PC-9 (cell line): ENCODE measurements around the gene GARNL3. TPM values are rescaled to one million over a fixed set of nuclear protein-coding genes. Genes with fewer than 3 reads are reported as not detected.

ENCODE experiments used
- BruUV-seq: library from RNA; stranded (reverse); fragments of 400-500 nt; replicated peaks from 2 replicates; lab custom pipeline; 2021; lab: Mats Ljungman, UMichigan
- CTCF ChIA-PET: fragments of 300-600 bp; sonication (Branson Sonifier 250); formaldehyde crosslinking; loops from one replicate; lab custom pipeline; 2022; ENCODE audit warnings: antibody characterized with exemption; lab: Charles Lee
- POLR2A ChIA-PET: fragments of 300-600 bp; sonication (Branson Sonifier 250); formaldehyde crosslinking; loops from one replicate; lab custom pipeline; 2022; ENCODE audit warnings: antibody characterized with exemption; ENCODE audit not compliant: unreplicated experiment; lab: Charles Lee
- DNase-seq, 2 experiments: peaks; one replicate each; pipeline versions ENCODE4 v3.0.0 to v3.0.0-alpha.2; 2015 to 2022; ENCODE audit warnings: mixed read lengths in 1 of 2
- H2AFZ ChIP-seq: fragments of 200-600 bp; sonication (generic); 2 replicates; pipeline ENCODE4 v1.8.1; 2017; ENCODE audit warnings: antibody characterized with exemption
- H3F3A ChIP-seq: fragments of 200-600 bp; sonication (generic); 2 replicates; pipeline ENCODE4 v1.8.1; 2017; ENCODE audit warnings: antibody characterized with exemption, mild to moderate bottlenecking, low read depth; ENCODE audit not compliant: insufficient read depth
- H3K27ac ChIP-seq: fragments of 200-600 bp; sonication (generic); 2 replicates; pipeline ENCODE4 v1.6.1; 2016; ENCODE audit warnings: mixed run types
- H3K27me3 ChIP-seq: fragments of 200-600 bp; sonication (generic); 2 replicates; pipeline ENCODE4 v1.6.1; 2016; ENCODE audit warnings: low read depth, mixed run types; ENCODE audit not compliant: insufficient read depth
- H3K36me3 ChIP-seq: fragments of 200-600 bp; sonication (generic); 2 replicates; pipeline ENCODE4 v1.6.1; 2016; ENCODE audit warnings: low read depth, mixed run types
- H3K4me1 ChIP-seq: fragments of 200-600 bp; sonication (generic); replicated peaks from 2 replicates; pipeline ENCODE4 v1.6.1; 2016; ENCODE audit warnings: mixed run types; ENCODE audit not compliant: insufficient read depth
- H3K4me2 ChIP-seq: fragments of 200-600 bp; sonication (generic); 2 replicates; pipeline ENCODE4 v1.6.1; 2017; ENCODE audit warnings: mixed run types
- H3K4me3 ChIP-seq: fragments of 200-600 bp; sonication (generic); 2 replicates; pipeline ENCODE4 v1.6.1; 2016; ENCODE audit warnings: mixed run types
- H3K79me2 ChIP-seq: fragments of 200-600 bp; sonication (generic); 2 replicates; pipeline ENCODE4 v1.6.1; 2017; ENCODE audit warnings: low read depth, mixed run types
- H3K9me2 ChIP-seq: fragments of 200-600 bp; sonication (generic); 2 replicates; pipeline ENCODE4 v1.8.1; 2017; ENCODE audit warnings: mild to moderate bottlenecking; ENCODE audit not compliant: insufficient read depth
- H3K9me3 ChIP-seq: fragments of 200-600 bp; sonication (generic); 2 replicates; pipeline ENCODE4 v1.8.1; 2016; ENCODE audit warnings: low read depth; ENCODE audit not compliant: insufficient read depth
- H4K20me1 ChIP-seq: fragments of 200-600 bp; sonication (generic); 2 replicates; pipeline ENCODE4 v1.8.1; 2017; ENCODE audit not compliant: insufficient read depth
- CTCF ChIP-seq: fragments of 200-600 bp; sonication (generic); conservative IDR thresholded peaks from 2 replicates; pipeline ENCODE4 v1.6.1; 2017; ENCODE audit warnings: mixed run types, antibody characterized with exemption, mild to moderate bottlenecking, moderate library complexity
- EZH2 ChIP-seq: fragments of 200-600 bp; sonication (generic); IDR thresholded peaks from 2 replicates; pipeline ENCODE4 v1.8.0; 2017; ENCODE audit warnings: antibody characterized with exemption, low read depth
- intact Hi-C: fragments of 100-400 bp; cut with micrococcal nuclease; formaldehyde crosslinking; loops from one replicate; pipeline ENCODE4 v1.10.0; 2022; ENCODE audit not compliant: unreplicated experiment
- total RNA-seq: library from RNA; stranded (reverse); gene quantifications from 2 replicates; pipeline ENCODE4 v1.2.3, GENCODE V29; 2021

GARNL3 gene
- total RNA-seq, 1 experiment from 2014 or later = 10.8 TPM

- no peak overlapping the region for H3K4me3 ChIP-seq
- H3K27ac ChIP-seq = no peak overlapping the region
- no peak overlapping the region for H2AFZ ChIP-seq
- no peak for DNase-seq
- H3K4me1 ChIP-seq = peaks cover 48% of the 10 kb centered on the region
- intact Hi-C loops = no loop called here
- no TSS peak for BruUV-seq
- no peaks in the 10 kb centered on the region for H3K9me3 ChIP-seq
- no peaks in the 10 kb centered on the region for H4K20me1 ChIP-seq
- ChIA-PET POLR2A (interaction anchor here (0.7 kb wide), 1 partner anchor 227 kb away, joined by 3 read pairs; no protein-coding TSS in a partner anchor), CTCF (no interaction called here)
- no peaks in the 10 kb centered on the region for H3K27me3 ChIP-seq
- H3K79me2 ChIP-seq = no peaks in the 10 kb centered on the region
- H3K4me2 ChIP-seq = no peak overlapping the region
- H3F3A ChIP-seq = peaks cover 25% of the 10 kb centered on the region
- TF ChIP-seq CTCF = no peak
- no peak for TF ChIP-seq EZH2
- no peaks in the 10 kb centered on the region for H3K36me3 ChIP-seq
- H3K9me2 ChIP-seq = no peaks in the 10 kb centered on the region
Observed at GRCh38 chr9:127334725-127335124, 70.2 kb downstream of the GARNL3 start.

- POLR2A ChIA-PET = no interaction called here
- H3K36me3 ChIP-seq = no peaks in the 10 kb centered on the region
Observed at GRCh38 chr9:127336086-127336485, 71.5 kb downstream of the GARNL3 start.

More at GRCh38 chr9:127336086-127336485, 71.5 kb downstream of the GARNL3 start:
- peaks cover 47% of the 10 kb centered on the region for H3K4me1 ChIP-seq
- H2AFZ ChIP-seq = no peak overlapping the region
- CTCF ChIA-PET = interaction anchor here (0.6 kb wide), 1 partner anchor 58 kb away, joined by 10 read pairs; no protein-coding TSS in a partner anchor
- H3K9me2 ChIP-seq = no peaks in the 10 kb centered on the region
- H3F3A ChIP-seq = peaks cover 25% of the 10 kb centered on the region
- intact Hi-C loops = loop anchor here (2.0 kb wide), 1 partner anchor 25 kb away; no protein-coding TSS in a partner anchor
- H3K27me3 ChIP-seq = no peaks in the 10 kb centered on the region
- peak overlapping the region; percentile 46 for H3K4me2 ChIP-seq
- no peaks in the 10 kb centered on the region for H3K9me3 ChIP-seq
- H3K4me3 ChIP-seq = no peak overlapping the region
- H3K79me2 ChIP-seq = no peaks in the 10 kb centered on the region
- TF ChIP-seq CTCF = no peak
- TF ChIP-seq EZH2 = no peak
- no TSS peak for BruUV-seq
- peak overlapping the region; percentile 57 for H3K27ac ChIP-seq
- no peaks in the 10 kb centered on the region for H4K20me1 ChIP-seq
- no peak for DNase-seq
